Measurements from ENCODE around the gene POU2F3.

POU2F3 gene

DNA sequence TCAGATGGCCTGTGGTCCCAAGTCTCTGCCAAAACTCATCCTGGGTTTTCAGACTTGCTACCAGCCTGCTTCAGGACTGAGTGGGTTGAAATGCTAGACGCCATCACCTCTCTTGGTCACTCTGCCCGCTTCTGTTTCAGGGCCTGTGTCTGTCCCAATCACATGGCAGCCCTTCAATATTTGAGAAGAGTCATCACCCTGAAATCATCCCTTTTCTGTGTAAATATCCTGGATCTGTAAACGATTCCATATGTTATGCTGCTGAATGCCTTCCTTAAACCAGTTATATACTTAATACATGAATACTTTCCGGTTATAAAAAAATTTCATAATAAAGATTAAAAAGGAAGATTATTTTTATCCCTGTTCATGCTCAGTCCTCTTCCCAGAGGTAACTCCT lies 45.3 kb downstream of the POU2F3 start:
- DNase-seq = no peak

GRCh38 chr11:120288021-120288420 lies 48.1 kb downstream of the POU2F3 start:
- DNase-seq = no peak

GRCh38 chr11:120289426-120289825 lies 49.5 kb downstream of the POU2F3 start:
- DNase-seq = no peak

DNA sequence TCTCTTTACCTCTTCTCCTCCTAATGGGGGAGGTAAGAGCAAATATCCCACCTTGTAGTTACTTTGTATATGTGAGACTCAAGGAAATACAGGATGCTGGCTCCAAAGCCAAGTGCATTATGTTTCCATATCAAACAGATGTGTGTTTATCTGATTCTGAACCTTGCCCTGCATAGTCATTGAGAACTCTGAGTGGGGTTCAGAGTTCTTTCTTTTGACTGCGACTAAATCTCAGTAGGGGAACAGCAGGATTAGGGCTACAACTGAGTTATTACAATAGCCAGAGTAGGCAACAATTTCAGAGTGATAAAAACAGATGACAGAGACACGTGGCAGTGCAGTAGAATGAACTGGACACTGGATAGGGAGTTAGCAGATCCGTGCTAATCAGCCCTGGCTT lies 51.0 kb downstream of the POU2F3 start:
- no peak for DNase-seq

DNA sequence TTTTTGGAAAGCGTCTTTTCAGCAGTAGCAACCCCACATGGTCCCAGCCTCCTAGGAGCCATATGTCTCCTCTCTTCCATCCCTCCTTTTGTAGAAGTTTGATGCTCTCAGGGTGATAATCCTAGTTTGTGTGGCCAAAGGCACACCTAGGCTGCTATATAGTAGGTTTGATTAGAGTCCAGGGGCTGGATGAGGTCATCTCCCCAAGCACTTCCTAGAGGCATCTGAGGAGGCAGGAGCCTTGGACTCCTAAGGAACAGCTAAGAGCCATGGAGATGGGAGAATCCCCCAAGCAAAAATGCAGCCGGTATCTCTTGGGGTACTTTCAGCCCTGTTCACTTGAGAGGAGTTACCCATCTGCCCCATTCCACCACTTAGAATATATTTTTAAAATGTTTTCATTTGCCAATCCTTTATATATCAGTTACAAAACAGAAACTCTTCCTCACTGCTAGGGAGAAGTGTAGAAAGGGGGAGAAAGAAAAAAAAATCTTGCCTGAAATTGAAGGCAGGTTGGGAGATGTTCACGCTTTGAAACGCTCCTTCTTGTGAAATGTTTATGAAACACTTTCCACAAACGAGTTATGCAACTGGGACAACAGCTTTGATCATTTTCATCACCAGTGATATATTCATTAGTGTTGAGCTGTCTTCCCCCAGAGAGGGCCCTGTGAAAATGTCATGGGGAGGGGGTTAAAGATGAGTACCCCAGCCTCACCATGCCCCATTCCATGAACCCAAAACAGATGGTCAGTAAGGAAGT lies 53.3 kb downstream of the POU2F3 start:
- no peak for DNase-seq

GRCh38 chr11:120294096-120294495 lies 54.2 kb downstream of the POU2F3 start:
- DNase-seq = no peak

- no peak for DNase-seq
Observed at GRCh38 chr11:120295099-120295498, 55.2 kb downstream of the POU2F3 start.

GRCh38 chr11:120296554-120296953 lies 56.6 kb downstream of the POU2F3 start:
- DNase-seq = no peak

DNA sequence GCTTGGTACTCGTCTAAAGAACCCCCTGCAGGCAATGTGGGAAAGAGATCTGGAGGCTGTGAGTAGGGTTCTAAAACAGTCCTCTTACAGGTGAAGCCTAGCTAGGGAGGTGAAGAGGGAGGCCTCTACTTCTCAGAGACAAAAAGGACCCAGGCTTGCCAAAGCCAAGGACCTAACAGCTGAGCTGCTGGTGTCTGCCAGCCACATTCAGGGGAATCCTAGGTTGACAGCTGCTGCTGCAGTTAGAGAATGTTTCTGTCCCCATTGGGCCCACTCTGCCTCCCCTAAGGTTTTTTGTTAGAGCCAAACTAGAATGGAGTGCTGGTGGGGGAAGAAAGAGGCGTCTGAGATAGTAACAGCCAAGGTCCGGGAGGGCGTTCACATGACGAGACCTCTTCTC lies 58.5 kb downstream of the POU2F3 start:
- no peak for DNase-seq

GRCh38 chr11:120302001-120302805 lies 62.3 kb downstream of the POU2F3 start:
- no peak for DNase-seq

DNA sequence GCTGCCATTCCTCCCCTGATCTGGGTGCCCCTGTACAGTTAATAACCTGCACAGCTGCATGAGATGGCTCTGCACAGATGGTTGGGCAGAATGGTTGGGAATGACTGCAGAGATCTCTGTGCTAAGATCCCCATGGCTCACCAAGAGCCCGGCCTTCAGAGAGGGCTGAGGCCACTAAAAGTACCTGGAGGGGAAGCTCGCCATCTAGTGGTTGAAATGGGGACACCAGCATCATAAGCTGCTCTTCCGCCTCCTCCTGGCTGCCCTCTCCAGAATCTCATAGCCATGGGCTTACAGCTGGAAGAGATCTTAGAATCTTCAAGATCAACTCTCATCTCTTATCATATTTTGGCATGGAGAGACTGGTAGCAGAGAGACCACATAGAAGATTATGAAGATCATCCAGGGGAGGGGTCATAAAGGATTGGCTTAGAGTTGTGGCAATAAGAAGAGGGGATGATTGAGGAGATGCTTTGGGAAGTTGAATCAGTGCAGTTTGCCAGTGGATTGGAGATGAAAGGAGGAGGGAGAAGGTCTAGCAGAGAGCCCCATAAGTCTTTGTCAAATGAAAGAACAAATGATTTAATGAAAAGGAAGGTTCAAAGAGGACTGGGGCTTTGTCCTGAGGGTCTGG lies 63.2 kb downstream of the POU2F3 start:
- peak in 2 of 5 experiments; percentile 42 to 57 for DNase-seq

DNA sequence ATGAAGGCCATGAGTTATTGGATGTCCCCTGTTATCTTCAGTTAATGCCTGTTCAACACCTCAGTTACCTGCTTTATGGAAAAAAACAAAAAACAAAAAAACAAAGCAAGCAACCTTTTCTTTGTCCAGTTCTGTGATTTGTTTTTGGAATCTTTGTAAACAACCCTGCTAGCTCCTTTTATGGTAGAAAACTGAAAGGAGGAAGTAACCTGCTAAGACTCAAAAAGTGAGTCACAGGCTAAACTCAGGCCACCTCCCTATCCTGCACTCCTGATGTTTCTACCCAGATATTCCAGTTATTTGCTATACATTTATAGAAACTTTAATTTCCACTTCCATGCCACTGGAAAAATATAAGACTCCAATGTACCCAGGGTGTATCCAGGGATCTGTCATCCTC lies 64.6 kb downstream of the POU2F3 start:
- DNase-seq = no peak

DNA sequence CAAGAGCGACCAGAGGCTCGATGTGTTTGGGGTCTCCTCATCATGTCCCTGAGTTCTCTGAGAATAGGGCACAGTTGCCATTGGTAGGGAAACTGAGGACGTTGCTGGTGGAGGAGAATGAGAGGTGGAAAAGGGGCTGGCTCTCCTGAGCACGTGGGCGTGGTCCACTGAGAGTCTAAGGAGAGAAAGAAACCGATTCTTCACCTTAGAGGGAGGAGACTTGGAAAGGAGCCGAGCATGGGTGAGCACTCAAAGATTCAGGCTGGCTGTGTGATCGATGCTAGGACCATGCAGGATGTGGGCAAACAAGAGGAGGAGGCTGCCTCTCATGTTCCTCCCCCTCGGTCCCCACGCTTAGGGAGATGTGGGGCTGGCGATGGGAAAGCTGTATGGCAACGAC lies 65.3 kb downstream of the POU2F3 start:
- DNase-seq = no peak

DNA sequence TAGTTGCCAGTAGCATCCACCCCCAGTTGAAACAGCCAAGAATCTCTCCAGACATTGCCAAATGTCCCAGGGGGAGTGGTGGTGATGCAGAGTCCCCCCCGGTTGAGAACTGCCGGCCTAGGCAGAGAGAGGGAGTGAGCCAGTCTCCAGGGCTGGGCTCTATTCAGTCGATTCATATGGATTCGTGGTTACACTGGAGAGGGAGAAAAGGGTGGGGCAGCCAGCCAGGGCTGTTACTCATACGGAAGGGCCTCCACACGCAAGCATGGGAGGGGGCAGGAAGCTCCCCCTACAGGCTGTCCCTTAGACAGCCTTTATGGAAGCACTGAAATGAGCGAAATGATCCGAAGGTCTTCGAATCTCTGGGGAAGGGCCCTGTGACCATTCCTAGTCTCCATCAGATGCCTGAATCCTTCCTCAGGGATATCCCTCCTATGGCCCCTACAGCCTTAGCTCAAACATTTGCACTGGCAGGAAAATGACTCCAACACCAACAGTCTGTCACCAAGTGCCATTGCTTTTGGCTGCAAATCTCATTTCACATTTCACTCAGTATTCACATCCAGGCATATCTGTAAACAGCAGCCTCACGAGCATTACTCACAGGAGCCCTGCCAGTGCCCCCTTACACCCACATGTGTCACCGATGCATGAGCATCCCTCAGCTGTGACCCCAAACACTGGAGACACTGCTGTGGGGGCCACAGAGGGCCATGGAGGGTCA lies 66.7 kb downstream of the POU2F3 start:
- DNase-seq = no peak

DNA sequence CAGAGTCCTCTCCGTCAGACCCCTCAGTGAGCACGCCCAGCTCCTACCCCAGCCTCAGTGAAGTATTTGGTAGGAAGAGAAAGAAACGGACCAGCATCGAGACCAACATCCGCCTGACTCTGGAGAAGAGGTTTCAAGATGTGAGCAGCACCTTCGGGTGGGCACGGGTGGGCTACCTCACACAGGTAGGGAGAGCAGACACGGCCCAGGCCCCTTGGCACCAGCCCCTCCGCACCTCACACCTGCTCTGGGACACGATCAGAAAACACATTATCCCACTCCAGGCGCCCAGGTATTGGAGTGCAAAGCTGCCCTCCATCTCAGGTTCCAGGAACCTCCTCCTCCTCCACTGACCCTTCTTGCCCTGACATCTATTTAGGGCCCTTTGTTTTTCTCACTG lies 67.5 kb downstream of the POU2F3 start:
- no peak for DNase-seq

DNA sequence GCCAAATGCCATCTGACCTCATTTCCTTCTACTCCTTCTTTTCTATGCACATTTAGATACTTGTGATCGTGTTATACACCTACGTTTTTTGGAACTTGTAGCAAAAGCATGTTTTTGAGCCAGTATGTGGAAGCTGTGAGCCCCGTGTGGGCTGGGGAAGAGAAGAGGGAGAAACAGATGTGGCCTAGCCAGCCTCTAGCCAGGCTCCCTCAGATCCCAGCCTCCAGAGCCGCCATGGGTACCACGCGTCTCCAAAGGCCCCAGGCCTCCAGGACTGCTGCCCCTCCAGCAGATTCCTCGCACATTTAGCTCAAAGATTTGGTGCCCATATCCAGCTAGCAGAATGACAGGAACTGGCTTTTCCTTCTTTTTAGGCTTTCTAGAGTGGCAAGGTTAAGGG lies 68.1 kb downstream of the POU2F3 start:
- DNase-seq = no peak

DNA sequence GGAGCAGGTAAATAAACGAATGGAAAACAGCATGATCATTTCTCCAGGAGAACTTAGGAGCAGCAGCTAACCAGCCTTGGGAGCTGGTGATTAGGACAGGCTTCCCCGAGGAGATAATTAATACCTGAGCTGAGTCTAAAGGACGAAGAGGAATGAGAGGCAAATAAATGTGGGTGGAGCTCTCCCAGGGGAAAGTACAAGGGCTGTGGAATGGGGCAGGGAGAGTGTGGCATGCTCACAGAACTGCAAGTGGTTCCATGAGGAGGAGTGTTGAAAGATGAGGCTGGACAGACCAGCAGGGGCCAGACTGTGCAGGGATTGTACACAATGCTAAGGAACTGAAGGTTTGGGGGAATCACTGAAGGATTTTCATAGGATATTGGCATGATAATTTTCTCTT lies 70.9 kb downstream of the POU2F3 start:
- no peak for DNase-seq

- DNase-seq = no peak
Observed at GRCh38 chr11:120314861-120315260, 74.9 kb downstream of the POU2F3 start.

GRCh38 chr11:120316880-120317688 lies 77.1 kb downstream of the POU2F3 start:
- no peak for DNase-seq

- no peak for DNase-seq
Observed at GRCh38 chr11:120317689-120318480, 77.9 kb downstream of the POU2F3 start.

DNA sequence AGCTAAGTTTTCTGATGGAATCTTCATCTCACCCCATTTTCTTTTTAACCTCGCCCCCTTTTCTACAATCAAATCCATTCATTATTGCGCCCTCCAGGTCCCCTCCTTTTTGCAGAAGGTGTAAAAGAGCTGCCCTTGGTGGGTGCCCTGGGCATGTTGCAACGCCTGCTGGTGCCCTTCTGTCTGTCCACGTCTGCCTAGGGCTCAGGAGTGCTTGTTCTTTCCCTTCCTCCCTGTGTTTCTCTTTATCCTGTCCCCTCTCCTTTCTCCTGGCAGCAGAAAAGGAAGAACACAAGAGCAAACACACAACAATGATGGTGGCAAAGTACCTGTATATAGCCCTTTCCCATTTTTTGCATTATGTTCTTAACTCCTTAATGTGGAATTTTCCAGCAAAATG lies 79.0 kb downstream of the POU2F3 start:
- no peak for DNase-seq
